ENCODE measurements around the gene UBA6.
"Not testable (repeated sequence)": the region's sequence is repeated elsewhere in the genome, so short reads cannot be mapped to it uniquely, and the experiment has no call there.

The UBA6 gene

GRCh38 chr4:67674098-67674497 is 26.9 kb downstream of the UBA6 start:
- TF ChIP-seq CTCF (conservative IDR thresholded peaks at IDR 0.05; ENCODE audit: low read depth, low read length), result peak; percentile 26
- DNase-seq (ENCODE audit: low read depth), result peak; percentile 39
- no peak overlapping the region for H3K4me3 ChIP-seq (ENCODE audit: low read depth, low read length)

DNA sequence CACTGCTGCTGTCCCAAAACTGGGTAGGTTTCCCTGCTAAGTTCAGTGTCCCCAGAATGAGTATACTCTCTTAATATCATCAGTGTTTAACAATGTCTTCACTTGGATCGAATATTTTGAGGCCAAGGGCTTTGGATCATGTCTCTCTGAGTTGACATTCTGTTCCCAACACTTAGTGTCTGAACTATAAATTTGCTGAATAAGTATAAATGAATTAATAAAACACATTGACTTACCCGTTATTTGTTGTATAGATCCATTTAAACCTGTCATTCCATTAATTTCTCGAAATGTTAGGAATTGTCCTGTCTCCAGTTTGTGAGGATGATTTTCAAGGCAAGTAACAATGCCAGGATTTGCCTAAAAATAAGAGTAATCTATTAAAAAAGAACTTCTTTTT is 32.6 kb downstream of the UBA6 start:
- no peak overlapping the region for H3K4me3 ChIP-seq (ENCODE audit: low read depth, low read length)
- no peak for DNase-seq (ENCODE audit: low read depth)
- no peak for TF ChIP-seq CTCF (conservative IDR thresholded peaks at IDR 0.05; ENCODE audit: low read depth, low read length)

DNA sequence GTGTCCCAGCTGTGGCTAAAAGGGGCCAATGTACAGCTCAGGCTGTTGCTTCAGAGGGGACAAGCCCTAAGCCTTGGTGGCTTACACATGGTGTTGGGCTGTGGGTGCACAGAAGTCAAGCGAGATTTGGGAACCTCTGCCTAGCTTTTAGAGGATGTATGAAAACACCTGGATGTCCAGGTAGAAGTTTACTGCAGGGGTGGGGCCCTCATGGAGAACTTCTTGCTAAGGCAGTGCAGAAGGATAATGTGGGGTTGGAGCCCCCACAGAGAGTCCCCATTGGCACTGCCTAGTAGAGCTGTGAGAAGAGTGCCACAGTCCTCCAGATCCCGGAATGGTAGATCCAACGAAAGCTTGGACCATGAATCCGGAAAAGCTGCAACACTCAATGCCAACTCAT is 40.5 kb downstream of the UBA6 start:
- no peak overlapping the region for H3K4me3 ChIP-seq (ENCODE audit: low read depth, low read length)
- DNase-seq (ENCODE audit: low read depth), result no peak
- TF ChIP-seq CTCF (conservative IDR thresholded peaks at IDR 0.05; ENCODE audit: low read depth, low read length), result no peak

GRCh38 chr4:67659065-67659464 is 41.9 kb downstream of the UBA6 start:
- TF ChIP-seq CTCF (conservative IDR thresholded peaks at IDR 0.05; ENCODE audit: low read depth, low read length), result no peak
- DNase-seq (ENCODE audit: low read depth), result no peak
- no peak overlapping the region for H3K4me3 ChIP-seq (ENCODE audit: low read depth, low read length)

DNA sequence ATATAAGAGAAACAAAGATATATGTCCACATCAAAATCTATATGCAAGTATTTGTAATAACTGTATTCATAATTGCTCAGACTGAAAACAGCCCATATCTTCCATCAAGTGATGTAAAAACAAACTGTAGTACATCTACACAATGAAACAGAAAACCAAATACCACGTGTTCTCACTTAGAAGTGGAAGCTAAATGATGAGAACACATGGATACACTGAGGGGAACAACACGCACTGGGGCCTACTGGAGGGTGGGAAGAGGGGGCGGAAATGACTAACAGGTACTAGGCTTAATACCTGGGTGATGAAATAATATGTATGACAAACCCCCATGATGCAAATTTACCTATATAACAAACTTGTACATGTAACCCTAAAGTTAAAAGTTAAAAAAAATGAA is 42.7 kb downstream of the UBA6 start:
- DNase-seq (ENCODE audit: low read depth), result no peak
- no peak overlapping the region for H3K4me3 ChIP-seq (ENCODE audit: low read depth, low read length)
- TF ChIP-seq CTCF (conservative IDR thresholded peaks at IDR 0.05; ENCODE audit: low read depth, low read length), result no peak

DNA sequence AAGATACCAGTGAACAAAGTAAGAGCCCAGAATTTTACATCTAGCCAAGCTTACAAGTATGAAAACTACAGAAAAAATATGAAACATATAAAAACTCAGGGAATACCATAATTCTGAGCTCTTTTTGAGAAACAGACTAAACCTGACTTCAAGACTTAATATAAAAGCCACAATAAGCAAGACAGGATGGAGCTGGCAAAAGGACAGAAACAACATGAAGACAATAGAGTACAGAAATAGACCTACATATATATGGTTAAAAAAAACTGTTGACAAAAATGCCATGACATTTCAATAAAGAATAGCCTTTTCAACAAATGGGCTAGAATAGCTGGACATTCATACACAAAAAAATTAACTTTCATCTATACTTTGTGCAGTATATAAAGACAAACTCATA is 49.4 kb downstream of the UBA6 start:
- H3K4me3 ChIP-seq (ENCODE audit: low read depth, low read length), result no peak overlapping the region
- no peak for DNase-seq (ENCODE audit: low read depth)
- TF ChIP-seq CTCF (conservative IDR thresholded peaks at IDR 0.05; ENCODE audit: low read depth, low read length), result no peak

GRCh38 chr4:67638136-67638535 is 62.8 kb downstream of the UBA6 start:
- TF ChIP-seq CTCF (conservative IDR thresholded peaks at IDR 0.05; ENCODE audit: low read depth, low read length), result no peak
- H3K4me3 ChIP-seq (ENCODE audit: low read depth, low read length), result no peak overlapping the region
- DNase-seq (ENCODE audit: low read depth), result no peak

GRCh38 chr4:67636978-67637377 is 64.0 kb downstream of the UBA6 start:
- DNase-seq (ENCODE audit: low read depth); H3K4me3 ChIP-seq (ENCODE audit: low read depth, low read length): not testable (repeated sequence)
